GM23338 (cell line): Measurements from ENCODE around the gene CABLES1.

Experiments
- CREB1 ChIP-seq: fragments of 250-450 bp; sonication (Bioruptor Pico); IDR thresholded peaks from 2 replicates; pipeline ENCODE4 v1.5.0; 2020; ENCODE audit warnings: low read depth, mild to moderate bottlenecking, moderate library complexity
- EZH2 ChIP-seq: fragments of 200-600 bp; sonication (generic); IDR thresholded peaks from one replicate; pipeline ENCODE4 v1.8.0; 2017; ENCODE audit warnings: antibody characterized with exemption, mild to moderate bottlenecking, low read depth; ENCODE audit not compliant: unreplicated experiment
- EZH2phosphoT487 ChIP-seq: fragments of 200-600 bp; sonication (generic); IDR thresholded peaks from one replicate; pipeline ENCODE4 v1.8.1; 2018; ENCODE audit warnings: antibody characterized with exemption; ENCODE audit not compliant: unreplicated experiment
- NANOG ChIP-seq: IDR thresholded peaks from 2 replicates; pipeline ENCODE4 v1.6.1; 2016; ENCODE audit warnings: antibody characterized with exemption, borderline replicate concordance
- POLR2AphosphoS5 ChIP-seq: IDR thresholded peaks from 2 replicates; pipeline ENCODE4 v1.6.1; 2016; ENCODE audit warnings: antibody characterized with exemption, low read depth
- REST ChIP-seq: IDR thresholded peaks from one replicate; pipeline ENCODE4 v1.6.1; 2018; ENCODE audit warnings: antibody characterized with exemption; ENCODE audit not compliant: unreplicated experiment
- ZNF331 ChIP-seq: fragments of 250-450 bp; sonication (Bioruptor Pico); IDR thresholded peaks from 2 replicates; pipeline ENCODE4 v1.5.0; 2020; ENCODE audit warnings: low read depth, mild to moderate bottlenecking, moderate library complexity
- TF ChIP-seq, protein P1 (sequence below), 2 experiments: fragments of 200-600 bp in 1 of 2; sonication (generic) in 1 of 2; conservative IDR thresholded peaks; 2 replicates each; pipeline versions ENCODE4 v1.5.1 to v1.6.1; 2016 to 2017; ENCODE audit warnings: antibody characterized with exemption in 2 of 2, low read depth in 2 of 2, mild to moderate bottlenecking in 2 of 2, moderate library complexity in 1 of 2
- TF ChIP-seq, protein P2 (sequence below): IDR thresholded peaks from 2 replicates; pipeline ENCODE4 v1.6.1; 2016; ENCODE audit warnings: antibody characterized with exemption

- TF ChIP-seq, protein P1, sequence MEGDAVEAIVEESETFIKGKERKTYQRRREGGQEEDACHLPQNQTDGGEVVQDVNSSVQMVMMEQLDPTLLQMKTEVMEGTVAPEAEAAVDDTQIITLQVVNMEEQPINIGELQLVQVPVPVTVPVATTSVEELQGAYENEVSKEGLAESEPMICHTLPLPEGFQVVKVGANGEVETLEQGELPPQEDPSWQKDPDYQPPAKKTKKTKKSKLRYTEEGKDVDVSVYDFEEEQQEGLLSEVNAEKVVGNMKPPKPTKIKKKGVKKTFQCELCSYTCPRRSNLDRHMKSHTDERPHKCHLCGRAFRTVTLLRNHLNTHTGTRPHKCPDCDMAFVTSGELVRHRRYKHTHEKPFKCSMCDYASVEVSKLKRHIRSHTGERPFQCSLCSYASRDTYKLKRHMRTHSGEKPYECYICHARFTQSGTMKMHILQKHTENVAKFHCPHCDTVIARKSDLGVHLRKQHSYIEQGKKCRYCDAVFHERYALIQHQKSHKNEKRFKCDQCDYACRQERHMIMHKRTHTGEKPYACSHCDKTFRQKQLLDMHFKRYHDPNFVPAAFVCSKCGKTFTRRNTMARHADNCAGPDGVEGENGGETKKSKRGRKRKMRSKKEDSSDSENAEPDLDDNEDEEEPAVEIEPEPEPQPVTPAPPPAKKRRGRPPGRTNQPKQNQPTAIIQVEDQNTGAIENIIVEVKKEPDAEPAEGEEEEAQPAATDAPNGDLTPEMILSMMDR (conservative IDR thresholded peaks at IDR 0.05; ENCODE audit: low read depth in 2 of 2) = no peak
- no peak for TF ChIP-seq POLR2AphosphoS5
- no peak for TF ChIP-seq NANOG
- TF ChIP-seq EZH2phosphoT487 = no peak
- TF ChIP-seq REST = no peak
- no peak for TF ChIP-seq EZH2
- TF ChIP-seq ZNF331 (CRISPR knock-in tag) = no peak
- no peak for TF ChIP-seq CREB1 (CRISPR knock-in tag)
- TF ChIP-seq, protein P2, sequence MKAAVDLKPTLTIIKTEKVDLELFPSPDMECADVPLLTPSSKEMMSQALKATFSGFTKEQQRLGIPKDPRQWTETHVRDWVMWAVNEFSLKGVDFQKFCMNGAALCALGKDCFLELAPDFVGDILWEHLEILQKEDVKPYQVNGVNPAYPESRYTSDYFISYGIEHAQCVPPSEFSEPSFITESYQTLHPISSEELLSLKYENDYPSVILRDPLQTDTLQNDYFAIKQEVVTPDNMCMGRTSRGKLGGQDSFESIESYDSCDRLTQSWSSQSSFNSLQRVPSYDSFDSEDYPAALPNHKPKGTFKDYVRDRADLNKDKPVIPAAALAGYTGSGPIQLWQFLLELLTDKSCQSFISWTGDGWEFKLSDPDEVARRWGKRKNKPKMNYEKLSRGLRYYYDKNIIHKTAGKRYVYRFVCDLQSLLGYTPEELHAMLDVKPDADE = no peak
Measured at GRCh38 chr18:23126376-23127056, 8.8 kb upstream of the CABLES1 start.
